AG04450 (cell line): ENCODE results near the gene TOP3B. TPM values are rescaled to one million over a fixed set of nuclear protein-coding genes. Genes with fewer than 3 reads are reported as not detected.

Experiments used
- CTCF ChIA-PET: fragments of 300-600, 350-600 bp; formaldehyde crosslinking; extraction: SDS; loops from one replicate; lab custom pipeline; 2022; ENCODE audit warnings: antibody characterized with exemption, inconsistent platforms; lab: Charles Lee
- POLR2A ChIA-PET: fragments of 350-600 bp; formaldehyde crosslinking; extraction: SDS; loops from one replicate; lab custom pipeline; 2021; ENCODE audit warnings: antibody characterized with exemption, inconsistent platforms; lab: Yijun Ruan, JAX
- DNase-seq: peaks from one replicate; pipeline ENCODE4 v3.0.0-alpha.2; 2011; ENCODE audit warnings: low read depth, low spot score
- H3K27ac ChIP-seq: one replicate; pipeline ENCODE4 v1.5.1; 2012; ENCODE audit warnings: low read depth, low read length, control low read depth
- H3K27me3 ChIP-seq: one replicate; pipeline ENCODE4 v1.6.0; 2012; ENCODE audit warnings: low read length; ENCODE audit not compliant: control insufficient read depth, insufficient read depth
- H3K4me3 ChIP-seq: 2 replicates; pipeline ENCODE4 v1.5.1; 2011; ENCODE audit warnings: mild to moderate bottlenecking, low read depth, low read length, control low read depth
- H3K9me3 ChIP-seq: 2 replicates; pipeline ENCODE4 v1.5.1; 2012; ENCODE audit warnings: low read length; ENCODE audit not compliant: control insufficient read depth, insufficient read depth
- CTCF ChIP-seq: IDR thresholded peaks from 2 replicates; pipeline ENCODE4 v1.5.1; 2011; ENCODE audit warnings: low read depth, low read length, control low read depth, inconsistent platforms
- polyA plus RNA-seq: library from polyadenylated mRNA; depleted of rRNA; stranded (reverse); fragments of >200 nt; gene quantifications from 2 replicates; pipeline ENCODE4 v1.2.3, GENCODE V29; 2011

Gene TOP3B
- polyA plus RNA-seq, 1 experiment = 10.3 TPM

- H3K9me3 ChIP-seq = no peaks in the 10 kb centered on the region; the same call in 1 of the 2 replicates
- peak; percentile 46 for DNase-seq
- CTCF ChIA-PET = interaction anchor here (0.5 to 1.9 kb wide), 3 partner anchors 9 to 85 kb away, joined by 3 to 6 read pairs (median 4); no protein-coding TSS in a partner anchor
- peak overlapping the region; percentile 95 for H3K27ac ChIP-seq
- POLR2A ChIA-PET = no interaction called here
- TF ChIP-seq CTCF = peak; percentile 75
- H3K27me3 ChIP-seq = no peaks in the 10 kb centered on the region
- H3K4me3 ChIP-seq = no peak overlapping the region
Measured at GRCh38 chr22:21947040-21948014, 35.3 kb downstream of the TOP3B start.

- no peak for DNase-seq
- Histone ChIP-seq H3K27me3 (no peaks in the 10 kb centered on the region), H3K9me3 (no peaks in the 10 kb centered on the region; the same call in 1 of the 2 replicates), H3K27ac (peak overlapping the region; percentile 95), H3K4me3 (no peak overlapping the region)
- POLR2A ChIA-PET = interaction anchor here (0.6 kb wide), 1 partner anchor 221 kb away, joined by 3 read pairs; no protein-coding TSS in a partner anchor
- CTCF ChIA-PET = interaction anchor here (1.9 kb wide), 1 partner anchor 26 kb away, joined by 4 read pairs; no protein-coding TSS in a partner anchor
- 0 out of 2 replicates have a peak, but pooled peaks have one; percentile 5 for TF ChIP-seq CTCF
Measured at GRCh38 chr22:21946262-21946925, 36.2 kb downstream of the TOP3B start.

GRCh38 chr22:21945453-21946261, 36.9 kb downstream of the TOP3B start:
- POLR2A ChIA-PET = interaction anchor here (0.6 kb wide), 1 partner anchor 220 kb away, joined by 3 read pairs; no protein-coding TSS in a partner anchor
- Histone ChIP-seq H3K27me3 (no peaks in the 10 kb centered on the region), H3K4me3 (no peak overlapping the region), H3K27ac (no peak overlapping the region), H3K9me3 (no peaks in the 10 kb centered on the region; the same call in 1 of the 2 replicates)
- CTCF ChIA-PET = no interaction called here
- TF ChIP-seq CTCF = no peak
- DNase-seq = no peak

GRCh38 chr22:21944871-21945270, 37.7 kb downstream of the TOP3B start:
- no peak overlapping the region for H3K27ac ChIP-seq
- H3K27me3 ChIP-seq = no peaks in the 10 kb centered on the region
- ChIA-PET POLR2A (no interaction called here), CTCF (interaction anchor here (0.9 to 1.0 kb wide), 2 partner anchors 8 to 9 kb away, joined by 3 read pairs; partner anchors contain the start of gene PPM1F)
- no peak overlapping the region for H3K4me3 ChIP-seq
- TF ChIP-seq CTCF = no peak
- no peak for DNase-seq
- no peaks in the 10 kb centered on the region; the same call in 1 of the 2 replicates for H3K9me3 ChIP-seq
